Small intestine (tissue), 7 donors: ENCODE measurements around the gene TRAPPC6A. TPM values are rescaled to one million over a fixed set of nuclear protein-coding genes. Genes with fewer than 3 reads are reported as not detected.
A peak's percentile ranks its signal among the peaks of the same experiment; 100 is the strongest.

Experiments
- DNase-seq, 2 donors: peaks; one replicate each; pipeline versions ENCODE4 v3.0.0 to v3.0.0-alpha.2; 2013
- FAIRE-seq: peaks from 2 replicates; lab custom pipeline; 2012; peaks lifted over from hg19 to GRCh38; lab: Jason Lieb, UNC
- H3K27ac ChIP-seq, 3 donors: one replicate each; pipeline ENCODE4 v1.5.1; 2013; ENCODE audit warnings: low read length in 2 of 3, mild to moderate bottlenecking in 2 of 3, control low read depth in 1 of 3, inconsistent platforms in 1 of 3, low read depth in 1 of 3, moderate library complexity in 1 of 3
- H3K27me3 ChIP-seq, 3 donors: one replicate each; pipeline ENCODE4 v1.6.1; 2013; ENCODE audit warnings: low read length in 3 of 3, inconsistent platforms in 1 of 3; ENCODE audit not compliant: control insufficient read depth in 3 of 3, insufficient read depth in 3 of 3
- H3K36me3 ChIP-seq, 3 donors: one replicate each; pipeline ENCODE4 v1.6.1; 2013; ENCODE audit warnings: low read length in 3 of 3, inconsistent platforms in 1 of 3, low read depth in 1 of 3, mild to moderate bottlenecking in 1 of 3, moderate library complexity in 1 of 3; ENCODE audit not compliant: control insufficient read depth in 3 of 3, insufficient read depth in 2 of 3
- H3K4me1 ChIP-seq, 3 donors: one replicate each; pipeline ENCODE4 v1.6.1; 2013; ENCODE audit warnings: low read length in 2 of 3, inconsistent platforms in 1 of 3, low read depth in 1 of 3, mild to moderate bottlenecking in 1 of 3, moderate library complexity in 1 of 3; ENCODE audit not compliant: control insufficient read depth in 3 of 3, insufficient read depth in 2 of 3
- H3K4me3 ChIP-seq, 3 donors: one replicate each; pipeline ENCODE4 v1.5.1; 2013; ENCODE audit warnings: low read length in 3 of 3, control low read depth in 1 of 3, inconsistent platforms in 1 of 3, low read depth in 1 of 3, mild to moderate bottlenecking in 1 of 3, moderate library complexity in 1 of 3
- H3K9me3 ChIP-seq, 2 donors: one replicate each; pipeline ENCODE4 v1.6.1; 2013; ENCODE audit warnings: low read depth in 1 of 2, low read length in 1 of 2; ENCODE audit not compliant: control insufficient read depth in 2 of 2, insufficient read depth in 1 of 2
- WGBS, 3 donors: extraction: QIAGEN DNeasy Blood & Tissue Kit; methylation state at CpG; one replicate each; pipeline ENCODE4 v1.1.7; 2013; 5-methylcytosine and 5-hydroxymethylcytosine counted together
- polyA plus RNA-seq, 4 donors: library from polyadenylated mRNA; stranded (reverse) in 3 of 4; unstranded in 1 of 4; fragments of 200-250 nt in 3 of 4; fragments of 120-200 nt in 1 of 4; gene quantifications; one replicate each; pipeline versions ENCODE4 v1.2.1 to v1.2.3, GENCODE V29; 2013
- donor health status: healthy with polysubstance abuse.
- donor health status: control.
- donor health status: control.
- donor health status: Bipolar disorder and iron deficiency.
- donor health status: healthy.

The TRAPPC6A gene
- polyA plus RNA-seq, 4 donors: 38.4 to 67.6 (median 41.7) TPM

- Histone ChIP-seq H3K27ac (no peak overlapping the region), H3K36me3 (no peaks in the 10 kb centered on the region), H3K9me3 (no peaks in the 10 kb centered on the region), H3K27me3 (no peaks in the 10 kb centered on the region), H3K4me3 (no peak overlapping the region), H3K4me1 (no peaks in the 10 kb centered on the region)
- 66 to 89% (median 88%) methylated on average over 4 of the region's 4 CpGs for WGBS, 3 donors
- DNase-seq (no peak), FAIRE-seq (no peak)
These were observed 22.5 kb upstream of the TRAPPC6A start for GRCh38 chr19:45200568-45200967.

DNA sequence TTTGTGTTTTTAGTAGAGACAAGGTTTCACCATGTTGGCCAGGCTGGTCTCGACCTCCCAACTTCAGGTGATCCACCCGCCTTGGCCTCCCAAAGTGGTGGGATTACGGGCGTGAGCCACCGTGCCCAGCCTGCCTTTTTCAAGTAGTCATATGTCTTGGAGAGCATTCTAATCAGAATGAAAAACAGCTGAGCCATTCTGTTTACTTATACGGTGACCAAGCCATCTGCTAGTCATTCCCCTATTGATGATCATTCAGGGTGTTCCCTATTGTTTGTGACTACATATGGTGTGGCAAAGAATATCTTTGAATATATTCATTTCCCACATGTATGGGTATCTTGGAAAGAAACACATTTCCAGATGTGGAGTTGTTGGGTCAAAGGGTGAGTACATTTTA is 17.7 kb upstream of the TRAPPC6A start:
- H3K27ac ChIP-seq: no peak overlapping the region
- no peaks in the 10 kb centered on the region for H3K4me1 ChIP-seq
- WGBS, 3 donors: 76 to 87% (median 85%) methylated on average over 6 of the region's 6 CpGs
- DNase-seq (no peak), FAIRE-seq (no peak)
- H3K36me3 ChIP-seq: peaks cover 0 to 4% (median 0%) of the 10 kb centered on the region in 3 donors
- H3K4me3 ChIP-seq: no peak overlapping the region
- no peaks in the 10 kb centered on the region for H3K27me3 ChIP-seq
- no peaks in the 10 kb centered on the region for H3K9me3 ChIP-seq

GRCh38 chr19:45191375-45191774 is 13.3 kb upstream of the TRAPPC6A start:
- Histone ChIP-seq H3K27ac (no peak overlapping the region), H3K36me3 (peaks cover 0 to 4% (median 0%) of the 10 kb centered on the region in 3 donors), H3K9me3 (peaks cover 0 to 2% of the 10 kb centered on the region in 2 donors), H3K4me1 (no peaks in the 10 kb centered on the region), H3K4me3 (no peak overlapping the region), H3K27me3 (no peaks in the 10 kb centered on the region)
- FAIRE-seq: no peak
- WGBS, 3 donors: 93 to 99% (median 97%) methylated on average over 4 of the region's 4 CpGs
- DNase-seq: no peak

GRCh38 chr19:45189971-45190370 is 11.9 kb upstream of the TRAPPC6A start:
- Histone ChIP-seq H3K27ac (no peak overlapping the region), H3K36me3 (peaks cover 0 to 4% (median 0%) of the 10 kb centered on the region in 3 donors), H3K27me3 (no peaks in the 10 kb centered on the region), H3K4me3 (no peak overlapping the region), H3K4me1 (no peaks in the 10 kb centered on the region), H3K9me3 (peaks cover 0 to 2% of the 10 kb centered on the region in 2 donors)
- FAIRE-seq (no peak), DNase-seq (no peak)
- 75 to 92% (median 89%) methylated on average over 1 of the region's 1 CpG for WGBS, 3 donors

- DNase-seq: peak; percentile 31 to 48
- H3K36me3 ChIP-seq: peaks cover 0 to 4% (median 0%) of the 10 kb centered on the region in 3 donors
- no peak overlapping the region for H3K4me3 ChIP-seq
- H3K4me1 ChIP-seq: no peaks in the 10 kb centered on the region
- no peak overlapping the region for H3K27ac ChIP-seq
- WGBS, 3 donors: 39 to 41% (median 40%) methylated on average over 12 of the region's 12 CpGs
- H3K9me3 ChIP-seq: peaks cover 0 to 2% of the 10 kb centered on the region in 2 donors
- H3K27me3 ChIP-seq: no peaks in the 10 kb centered on the region
- FAIRE-seq: no peak
These were observed 9.5 kb upstream of the TRAPPC6A start for GRCh38 chr19:45187421-45188100.

DNA sequence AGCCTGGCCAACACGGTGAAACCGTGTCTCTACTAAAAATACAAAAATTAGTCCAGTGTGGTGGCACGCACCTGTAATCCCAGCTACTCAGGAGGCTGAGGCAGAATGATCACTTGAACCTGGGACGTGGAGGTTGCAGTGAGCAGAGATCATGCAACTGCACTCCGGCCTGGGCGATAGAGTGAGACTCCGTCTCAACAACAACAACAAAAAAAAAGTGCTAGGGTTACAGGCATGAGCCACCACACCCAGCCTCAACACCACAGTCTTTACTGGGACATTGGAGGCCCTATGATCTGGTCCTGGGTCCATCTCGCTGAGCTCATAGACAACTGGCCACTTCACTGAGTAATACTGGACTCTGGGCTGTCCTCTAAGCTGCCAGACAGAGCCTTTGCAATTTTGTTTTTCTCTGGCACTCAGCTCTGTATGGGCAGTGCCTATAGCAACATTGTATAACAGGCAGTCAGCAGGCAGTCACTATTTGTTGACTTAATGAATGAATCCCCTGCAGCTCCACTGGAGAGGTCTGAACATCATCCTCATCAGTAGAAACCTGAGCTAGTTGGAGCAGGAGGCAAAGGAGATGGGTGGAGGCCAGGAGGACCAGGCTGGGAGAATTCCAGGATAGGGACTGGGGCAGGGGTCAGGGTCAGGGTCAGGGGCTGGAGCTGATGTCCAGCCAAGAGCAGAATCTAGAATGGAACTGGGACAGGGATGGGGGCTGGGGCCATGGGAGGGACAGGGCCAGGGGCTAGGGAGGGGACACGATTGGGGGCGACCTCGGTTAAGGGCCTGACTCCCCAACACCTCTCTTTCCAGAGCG is 8.7 kb upstream of the TRAPPC6A start:
- Histone ChIP-seq H3K4me3 (no peak overlapping the region), H3K9me3 (peaks cover 0 to 2% of the 10 kb centered on the region in 2 donors), H3K4me1 (no peaks in the 10 kb centered on the region), H3K27me3 (no peaks in the 10 kb centered on the region), H3K27ac (no peak overlapping the region), H3K36me3 (peaks cover 0 to 10% (median 2%) of the 10 kb centered on the region in 3 donors)
- no peak for FAIRE-seq
- 86 to 89% (median 87%) methylated on average over 12 of the region's 12 CpGs for WGBS, 3 donors
- no peak for DNase-seq

- no peak overlapping the region for H3K4me3 ChIP-seq
- no peaks in the 10 kb centered on the region for H3K9me3 ChIP-seq
- H3K36me3 ChIP-seq: peaks cover 0 to 18% (median 2%) of the 10 kb centered on the region in 3 donors
- DNase-seq (no peak), FAIRE-seq (no peak)
- 92 to 97% (median 96%) methylated on average over 5 of the region's 5 CpGs for WGBS, 3 donors
- H3K4me1 ChIP-seq: peaks cover 0 to 8% (median 6%) of the 10 kb centered on the region in 3 donors
- H3K27me3 ChIP-seq: no peaks in the 10 kb centered on the region
- no peak overlapping the region for H3K27ac ChIP-seq
These were observed 6.1 kb upstream of the TRAPPC6A start for GRCh38 chr19:45184115-45184514.

DNA sequence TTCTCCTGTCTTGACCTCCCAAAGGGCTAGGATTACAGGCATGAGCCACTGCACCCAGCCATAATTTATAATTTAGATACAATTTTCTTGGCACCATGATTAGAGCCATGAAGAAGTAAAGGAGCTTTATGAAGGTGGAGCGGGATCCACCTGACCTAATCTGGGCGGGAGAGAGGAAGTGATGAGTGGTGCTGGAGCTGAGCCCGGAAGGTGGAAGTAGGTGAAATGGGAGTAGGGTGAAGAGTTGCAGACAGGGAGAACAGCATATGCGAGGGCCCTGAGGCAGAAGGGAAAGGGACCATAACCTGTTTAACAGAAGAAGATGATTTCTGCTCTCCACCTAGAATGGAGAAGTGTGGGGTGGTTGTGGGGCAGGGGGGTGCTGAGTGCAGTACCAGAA is 4.7 kb upstream of the TRAPPC6A start:
- no peaks in the 10 kb centered on the region for H3K9me3 ChIP-seq
- H3K27me3 ChIP-seq: no peaks in the 10 kb centered on the region
- FAIRE-seq (no peak), DNase-seq (no peak)
- peaks cover 0 to 8% (median 6%) of the 10 kb centered on the region in 3 donors for H3K4me1 ChIP-seq
- peaks cover 0 to 18% (median 2%) of the 10 kb centered on the region in 3 donors for H3K36me3 ChIP-seq
- 75 to 84% (median 80%) methylated on average over 4 of the region's 4 CpGs for WGBS, 3 donors
- H3K4me3 ChIP-seq: no peak overlapping the region
- no peak overlapping the region for H3K27ac ChIP-seq
